Hematopoietic multipotent progenitor cell treated with erythropoietin and hydrocortisone succinate and interleukin-3 and kit ligand, for 8 days (in vitro differentiated cells): Measurements from ENCODE around the gene DCBLD1.
"Not testable (repeated sequence)": the region's sequence is repeated elsewhere in the genome, so short reads cannot be mapped to it uniquely, and the experiment has no call there.

Experiments used
- DNase-seq: peaks from one replicate; pipeline ENCODE4 v3.0.0-alpha.2; 2015

Gene DCBLD1

GRCh38 chr6:117502580-117502979 lies 20.1 kb downstream of the DCBLD1 start:
- DNase-seq = no peak

- DNase-seq = no peak
These were observed 20.7 kb downstream of the DCBLD1 start for GRCh38 chr6:117503211-117503610.

GRCh38 chr6:117504478-117505144 lies 22.1 kb downstream of the DCBLD1 start:
- DNase-seq = no peak

DNA sequence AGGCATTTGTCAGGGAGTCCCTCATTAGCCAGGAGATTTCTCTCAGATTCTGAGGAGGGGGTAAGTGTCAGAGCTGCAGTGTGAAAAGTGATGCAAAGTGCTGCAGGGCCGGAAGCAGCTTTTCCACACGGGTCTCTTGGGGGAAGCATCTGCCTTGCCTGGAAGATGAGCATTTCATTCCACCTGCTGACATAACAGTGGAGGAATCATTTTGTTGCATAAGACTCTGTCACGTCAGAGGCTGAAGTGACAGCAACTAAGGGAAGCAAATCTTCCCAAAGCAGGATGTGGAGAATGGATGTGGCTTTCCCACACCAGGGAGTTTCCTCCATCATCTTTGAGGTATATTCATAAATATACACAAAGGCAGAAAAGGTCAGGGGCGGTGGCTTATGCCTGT lies 22.8 kb downstream of the DCBLD1 start:
- DNase-seq = no peak

DNA sequence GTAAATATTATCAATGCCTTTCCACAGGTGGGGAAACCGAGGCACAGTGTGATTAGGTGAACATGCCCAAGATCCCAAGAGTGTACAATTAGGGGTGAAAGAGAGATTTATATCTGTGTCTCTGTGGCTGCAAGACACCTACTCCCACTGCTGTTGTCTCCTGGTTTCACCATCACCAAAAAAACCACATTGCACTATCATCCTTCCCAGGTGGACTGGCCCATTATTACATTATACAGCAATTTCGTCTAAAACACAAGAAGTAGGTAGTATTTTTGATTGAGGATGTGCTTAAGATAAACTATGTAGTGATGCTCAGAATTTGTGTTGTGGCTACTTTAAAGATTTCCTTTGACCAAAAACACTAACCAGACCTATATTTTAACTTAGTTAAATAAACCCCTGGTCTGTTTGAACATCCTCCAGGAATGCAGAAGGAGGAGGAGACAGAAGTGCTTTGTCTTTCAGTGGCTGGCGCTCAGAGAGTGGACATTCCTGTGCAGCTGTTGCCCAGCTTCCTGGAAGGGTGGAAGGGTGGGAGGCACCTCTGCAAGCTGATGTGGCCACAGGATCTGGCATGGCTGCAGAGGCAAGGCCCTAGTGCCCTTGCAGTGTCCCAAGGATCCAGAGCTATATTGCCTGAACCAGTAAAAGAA lies 23.8 kb downstream of the DCBLD1 start:
- DNase-seq = no peak

DNA sequence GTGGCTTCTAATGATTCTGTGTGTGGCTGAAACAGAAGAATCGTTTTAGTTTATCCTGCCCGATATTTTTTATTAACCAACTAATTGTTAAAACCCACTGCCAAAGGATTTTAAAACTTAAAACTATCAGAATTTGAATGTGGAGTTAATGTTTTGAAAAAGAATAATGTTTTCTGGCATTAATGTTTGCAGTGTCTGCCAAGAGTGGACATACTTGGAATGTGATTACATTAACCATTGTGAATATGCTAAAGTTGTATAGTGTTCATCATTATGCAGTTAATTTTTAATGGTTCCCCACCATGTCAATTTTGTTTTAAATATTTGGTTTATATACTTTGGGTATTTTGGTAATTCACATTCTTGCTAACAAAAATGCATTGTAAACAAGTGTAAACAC lies 24.4 kb downstream of the DCBLD1 start:
- DNase-seq = no peak

DNA sequence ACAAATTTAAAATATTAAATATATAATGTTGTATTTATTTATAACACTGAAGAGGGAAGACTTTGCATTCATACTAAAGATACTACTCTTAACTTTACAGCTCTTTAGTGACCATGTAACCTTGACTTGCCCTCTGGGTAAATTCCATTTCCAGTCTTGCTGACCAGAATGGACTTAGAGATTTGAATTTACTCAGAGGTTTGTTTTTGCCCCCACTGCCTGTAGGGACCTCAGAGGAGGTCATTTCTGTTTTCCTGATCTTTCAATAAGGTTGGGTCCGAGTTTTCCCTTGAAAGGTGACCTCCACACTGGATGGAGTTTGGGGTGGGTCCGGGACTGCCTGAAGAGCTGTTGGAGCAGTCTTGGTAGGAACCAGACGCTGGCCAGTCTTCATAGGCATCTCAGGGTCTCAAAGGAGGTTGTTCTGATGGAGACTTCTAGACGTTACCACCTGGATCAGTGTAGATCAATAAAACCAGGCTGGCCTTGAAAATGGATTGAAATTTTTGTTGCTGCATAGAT lies 26.0 kb downstream of the DCBLD1 start:
- no peak for DNase-seq

- no peak for DNase-seq
These were observed 26.5 kb downstream of the DCBLD1 start for GRCh38 chr6:117509021-117509420.

DNA sequence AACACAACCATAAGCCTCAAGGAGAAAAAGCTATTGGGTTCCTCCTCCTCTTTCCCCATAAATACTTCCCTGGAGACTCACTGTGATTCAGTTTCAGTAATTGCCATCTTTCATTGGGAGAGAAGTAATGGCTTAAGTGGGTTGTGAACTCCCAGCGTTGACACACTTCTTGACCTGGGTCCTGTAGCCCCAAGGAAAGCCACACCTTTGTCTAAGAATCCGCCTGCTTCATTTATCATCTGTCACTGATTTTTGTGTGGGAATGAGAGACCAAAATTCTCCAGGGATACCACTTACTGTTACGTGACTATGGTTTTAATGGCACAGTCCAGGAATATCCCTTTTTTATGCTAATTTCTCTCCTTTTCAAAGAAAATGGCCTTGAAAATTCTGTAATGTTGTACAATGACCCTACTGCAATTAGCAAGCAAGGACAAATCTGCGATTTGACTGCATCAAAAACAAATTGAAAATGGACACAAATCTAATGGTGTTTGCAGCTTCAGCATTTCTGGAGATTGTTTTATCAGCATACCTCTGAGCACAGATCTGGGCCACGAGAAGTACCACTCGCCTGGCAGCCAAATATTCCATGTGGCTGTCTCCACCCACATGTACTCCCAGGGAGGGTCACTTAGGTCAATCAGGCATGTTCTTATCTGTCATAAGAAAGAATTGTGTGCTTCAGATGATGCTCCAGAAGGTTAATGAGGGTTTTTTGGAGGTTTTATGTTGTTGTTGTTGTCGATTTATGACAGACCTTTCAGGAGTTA lies 29.8 kb downstream of the DCBLD1 start:
- DNase-seq = no peak

DNA sequence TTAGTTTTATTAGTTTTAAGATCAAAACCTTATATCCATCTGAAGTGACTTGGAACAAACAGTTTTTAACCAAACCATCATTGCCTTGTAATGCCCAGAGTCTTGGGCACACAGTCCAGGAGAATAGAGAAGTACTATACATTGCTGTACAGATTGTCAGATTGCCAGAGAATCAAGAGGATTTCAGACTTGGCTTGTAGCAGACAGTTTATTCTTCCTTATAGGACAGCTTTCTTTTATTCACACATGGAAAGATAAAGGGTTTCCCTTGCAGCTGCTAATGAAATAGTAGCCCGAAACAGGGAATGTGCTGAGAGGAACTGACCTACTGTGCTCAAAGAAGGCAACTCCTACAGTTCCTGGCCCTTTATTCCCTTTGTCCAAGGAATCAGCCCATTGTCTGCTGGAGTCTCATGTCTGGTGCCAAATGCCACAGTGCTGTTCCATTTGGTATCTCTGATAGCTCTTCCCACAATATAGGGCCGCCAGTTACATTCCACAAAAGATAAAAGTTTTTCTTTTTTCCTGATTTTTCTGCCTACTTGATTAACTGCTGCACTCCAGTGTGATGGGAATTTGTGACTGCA lies 30.6 kb downstream of the DCBLD1 start:
- no peak for DNase-seq

DNA sequence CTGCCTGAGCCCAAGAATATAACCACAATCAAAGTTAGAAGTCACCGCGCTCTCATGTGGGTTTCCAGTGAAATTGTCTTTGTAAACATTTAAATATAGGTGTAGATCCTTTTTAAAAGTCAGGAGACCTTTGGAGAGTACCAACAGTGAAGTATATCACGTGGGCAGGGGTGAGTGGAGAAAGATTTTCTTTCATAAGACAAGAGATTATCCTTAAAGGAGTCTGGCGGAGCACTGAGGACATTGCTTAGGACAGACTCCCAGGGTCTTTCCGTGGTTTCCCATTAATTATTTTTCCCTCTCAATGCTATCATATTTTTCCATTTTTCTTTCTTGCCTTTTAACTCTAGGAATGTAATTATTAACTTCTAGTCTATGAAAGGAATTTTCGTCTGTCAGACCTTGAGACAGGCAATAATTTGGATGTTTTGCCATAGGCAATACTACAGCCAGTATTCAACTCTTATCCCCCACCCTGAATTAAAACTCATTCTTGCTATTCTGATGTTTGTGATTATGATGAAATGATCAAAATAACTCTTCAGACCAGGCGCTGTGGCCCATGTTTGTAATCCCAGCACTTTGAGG lies 31.4 kb downstream of the DCBLD1 start:
- DNase-seq = no peak

- DNase-seq = no peak
These were observed 32.2 kb downstream of the DCBLD1 start for GRCh38 chr6:117514655-117515054.

DNA sequence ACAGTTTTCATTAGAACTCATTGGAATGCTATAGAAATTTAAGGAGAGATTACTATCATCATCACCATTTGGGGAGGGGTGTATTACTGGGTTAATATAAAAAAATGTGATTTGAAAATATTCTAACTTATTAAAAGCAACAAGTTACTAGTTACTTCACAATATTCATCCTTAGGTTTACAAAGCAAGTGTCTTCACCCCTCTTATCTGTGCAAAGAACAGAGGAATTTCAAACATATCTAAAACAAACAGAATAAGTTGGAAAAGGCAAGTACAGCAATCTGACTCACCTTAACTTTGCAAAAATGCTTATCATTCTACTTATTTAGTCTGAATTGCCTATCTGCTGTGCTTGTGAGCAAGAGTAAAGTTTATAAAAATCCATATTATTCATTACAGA lies 32.9 kb downstream of the DCBLD1 start:
- DNase-seq = no peak

DNA sequence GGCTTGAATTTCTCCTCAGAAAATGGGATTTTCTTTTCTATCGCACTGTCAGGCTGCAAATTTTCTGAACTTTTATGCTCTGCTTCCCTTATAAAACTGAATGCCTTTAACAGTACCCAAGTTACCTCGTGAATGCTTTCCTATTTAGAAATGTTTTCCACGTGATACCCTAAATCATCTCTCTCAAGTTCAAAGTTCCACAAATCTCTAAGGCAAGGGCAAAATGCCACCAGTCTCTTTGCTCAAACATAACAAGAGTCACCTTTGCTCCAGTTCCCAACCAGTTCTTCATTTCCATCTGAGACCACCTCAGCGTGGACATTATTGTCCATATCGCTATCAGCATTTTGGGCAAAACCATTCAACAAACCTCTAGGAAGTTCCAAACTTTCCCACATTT lies 35.5 kb downstream of the DCBLD1 start:
- not testable (repeated sequence) for DNase-seq

DNA sequence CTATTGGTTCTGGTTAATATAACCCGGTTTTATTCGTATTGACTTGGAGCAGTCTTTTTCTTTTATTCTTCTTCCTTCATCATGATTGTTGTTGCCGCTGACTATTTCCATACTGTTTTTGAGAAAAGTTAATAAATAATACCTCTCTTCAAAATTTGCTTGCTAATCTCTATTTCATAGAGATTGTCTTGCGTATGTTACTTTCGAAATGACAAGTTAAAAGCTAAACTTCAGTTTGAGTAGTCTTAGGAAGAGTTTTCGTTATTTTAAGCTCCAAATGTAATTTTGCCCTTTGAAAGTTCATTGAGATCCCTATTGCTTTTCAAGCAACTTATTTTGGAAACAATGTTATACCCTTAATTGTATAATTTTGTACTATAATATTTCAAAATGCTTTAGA lies 36.4 kb downstream of the DCBLD1 start:
- no peak for DNase-seq

- DNase-seq = no peak
These were observed 38.3 kb downstream of the DCBLD1 start for GRCh38 chr6:117520603-117521395.

GRCh38 chr6:117521791-117522502 lies 39.5 kb downstream of the DCBLD1 start:
- DNase-seq = no peak

DNA sequence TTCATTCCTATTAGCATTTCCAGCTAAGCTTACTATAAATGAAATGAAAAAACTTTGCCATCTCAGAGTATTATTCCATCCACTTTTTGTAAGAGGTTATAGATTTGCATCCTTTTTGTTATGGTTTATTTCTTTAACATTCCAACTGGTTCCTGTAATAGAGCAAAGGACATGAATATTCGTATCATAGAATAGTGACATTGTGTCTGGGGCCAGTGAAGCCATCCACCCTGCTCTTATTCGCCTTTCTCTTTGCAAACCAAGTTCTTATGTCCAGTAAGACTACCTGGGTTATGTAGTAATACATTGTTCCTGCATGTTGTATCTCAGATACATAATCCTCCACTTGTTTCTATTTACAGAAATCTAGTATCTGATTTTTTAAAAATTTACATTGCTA lies 43.1 kb downstream of the DCBLD1 start:
- no peak for DNase-seq

- no peak for DNase-seq
These were observed 48.2 kb downstream of the DCBLD1 start for GRCh38 chr6:117530467-117531242.

- DNase-seq = no peak
These were observed 48.9 kb downstream of the DCBLD1 start for GRCh38 chr6:117531346-117531745.
